Lower leg skin (tissue), 3 donors: ENCODE measurements around the gene ASB6.

Experiments used
- CTCF ChIP-seq, 3 donors: fragments of 450-650 bp; IDR thresholded peaks; one replicate each; pipeline ENCODE4 v1.5.1; 2016; ENCODE audit warnings: antibody characterized with exemption in 3 of 3, mild to moderate bottlenecking in 3 of 3, moderate library complexity in 2 of 3
- POLR2A ChIP-seq, 2 donors: fragments of 450-650 bp; IDR thresholded peaks; one replicate each; pipeline ENCODE4 v1.6.1; 2016 to 2017; ENCODE audit warnings: antibody characterized with exemption in 2 of 2, mild to moderate bottlenecking in 1 of 2, moderate library complexity in 1 of 2

- no peak for TF ChIP-seq POLR2A (IDR thresholded peaks at IDR 0.05)
- no peak for TF ChIP-seq CTCF (IDR thresholded peaks at IDR 0.05)
Measured at GRCh38 chr9:129611307-129611800, 30.6 kb downstream of the ASB6 start.
